Keratinocyte (primary cell): Measurements from ENCODE around the gene NT5DC3. TPM values are rescaled to one million over a fixed set of nuclear protein-coding genes. Genes with fewer than 3 reads are reported as not detected.
A peak's percentile ranks its signal among the peaks of the same experiment; 100 is the strongest.

ENCODE experiments used
- DNase-seq: peaks from one replicate; pipeline ENCODE4 v3.0.0-alpha.2; 2011; ENCODE audit warnings: low read depth, missing footprints, low spot score
- FAIRE-seq: peaks from 2 replicates; lab custom pipeline; 2011; peaks lifted over from hg19 to GRCh38; lab: Jason Lieb, UNC
- H2AFZ ChIP-seq: 2 replicates; pipeline ENCODE4 v1.6.0; 2012; ENCODE audit warnings: low read length, control low read depth, inconsistent platforms; ENCODE audit not compliant: control insufficient read depth
- H3K27ac ChIP-seq: 2 replicates; pipeline ENCODE4 v1.5.1; 2011; ENCODE audit warnings: low read length; ENCODE audit not compliant: control insufficient read depth, insufficient read depth
- H3K27me3 ChIP-seq: 3 replicates; pipeline ENCODE4 v1.6.0; 2011; ENCODE audit warnings: low read length; ENCODE audit not compliant: control insufficient read depth, insufficient read depth; ENCODE audit errors: extremely low read depth
- H3K36me3 ChIP-seq, 2 experiments: 2 replicates in 1 of 2; 3 replicates in 1 of 2; pipeline ENCODE4 v1.5.1; 2011; ENCODE audit warnings: low read length in 2 of 2, mild to moderate bottlenecking in 1 of 2; ENCODE audit not compliant: control insufficient read depth in 2 of 2, insufficient read depth in 2 of 2; ENCODE audit errors: extremely low read depth in 1 of 2
- H3K4me1 ChIP-seq: 3 replicates; pipeline ENCODE4 v1.5.1; 2011; ENCODE audit warnings: low read length; ENCODE audit not compliant: control insufficient read depth, insufficient read depth; ENCODE audit errors: extremely low read depth
- H3K4me2 ChIP-seq: 3 replicates; pipeline ENCODE4 v1.6.0; 2011; ENCODE audit warnings: low read depth, low read length; ENCODE audit not compliant: control insufficient read depth, insufficient read depth; ENCODE audit errors: extremely low read depth
- H3K4me3 ChIP-seq, 3 experiments: fragments of 200-600 bp in 1 of 3; sonication (generic) in 1 of 3; 2 replicates in 2 of 3; 3 replicates in 1 of 3; pipeline ENCODE4 v1.5.1; 2011 to 2016; ENCODE audit warnings: low read length in 3 of 3, mild to moderate bottlenecking in 3 of 3, control low read depth in 2 of 3, inconsistent platforms in 1 of 3, low read depth in 1 of 3, mixed read lengths in 1 of 3, mixed run types in 1 of 3, moderate library complexity in 1 of 3; ENCODE audit not compliant: control insufficient read depth in 2 of 3, insufficient read depth in 2 of 3; ENCODE audit errors: extremely low read depth in 1 of 3
- H3K79me2 ChIP-seq: 2 replicates; pipeline ENCODE4 v1.6.0; 2012; ENCODE audit warnings: low read length; ENCODE audit not compliant: control insufficient read depth, insufficient read depth
- H3K9ac ChIP-seq: 3 replicates; pipeline ENCODE4 v1.6.0; 2011; ENCODE audit warnings: low read length; ENCODE audit not compliant: control insufficient read depth, insufficient read depth; ENCODE audit errors: extremely low read depth
- H3K9me1 ChIP-seq: 3 replicates; pipeline ENCODE4 v1.6.0; 2011; ENCODE audit warnings: low read length; ENCODE audit not compliant: control insufficient read depth, insufficient read depth; ENCODE audit errors: extremely low read depth
- H3K9me3 ChIP-seq: 2 replicates; pipeline ENCODE4 v1.5.1; 2012; ENCODE audit warnings: low read depth, low read length; ENCODE audit not compliant: control insufficient read depth
- H4K20me1 ChIP-seq: 3 replicates; pipeline ENCODE4 v1.6.0; 2011; ENCODE audit warnings: low read length; ENCODE audit not compliant: control insufficient read depth, insufficient read depth; ENCODE audit errors: extremely low read depth
- CTCF ChIP-seq, 3 experiments: IDR thresholded peaks in 1 of 3; conservative IDR thresholded peaks in 1 of 3; optimal IDR thresholded peaks in 1 of 3; 2 replicates in 2 of 3; 3 replicates in 1 of 3; pipeline versions ENCODE3 to v1.5.1; 2011; ENCODE audit warnings: low read length in 3 of 3, mild to moderate bottlenecking in 3 of 3, moderate library complexity in 2 of 3, control low read depth in 1 of 3, inconsistent platforms in 1 of 3; ENCODE audit not compliant: insufficient read depth in 2 of 3; ENCODE audit errors: extremely low read depth in 1 of 3
- EZH2 ChIP-seq: IDR thresholded peaks from one replicate; pipeline ENCODE4 v1.6.1; 2012; ENCODE audit warnings: inconsistent platforms, mild to moderate bottlenecking, low read length, moderate library complexity
- dilution Hi-C: fragments of 300-500 bp; cut with MboI; formaldehyde crosslinking; loops from one replicate; pipeline ENCODE4 v1.7.0; 2020; ENCODE audit warnings: low sequenced_read_pairs; ENCODE audit not compliant: extremely low pct_ligation_motif_present
- polyA plus RNA-seq, 5 experiments: library from polyadenylated mRNA; depleted of rRNA in 3 of 5; stranded (reverse) in 3 of 5; stranded (forward) in 1 of 5; unstranded in 1 of 5; fragments of >200 nt; gene quantifications; 1 replicate in 1 of 5; 2 replicates in 3 of 5; 3 replicates in 1 of 5; pipeline versions ENCODE4 v1.2.1 to v1.2.3, GENCODE V29; 2011 to 2012; ENCODE audit warnings: missing spikeins in 2 of 5, low read depth in 1 of 5, low replicate concordance in 1 of 5

The NT5DC3 gene
- polyA plus RNA-seq, 1 donor (not counting 4 experiments of a cell fraction or from before 2014, with no cell fraction given), result 12.8 TPM

- H3K4me3 ChIP-seq, result no peak overlapping the region
- dilution Hi-C loops, result no loop called here
- H4K20me1 ChIP-seq, result peaks cover 2% of the 10 kb centered on the region
- H3K9me3 ChIP-seq, result no peaks in the 10 kb centered on the region
- DNase-seq, result no peak
- H3K27me3 ChIP-seq, result no peaks in the 10 kb centered on the region
- H3K9ac ChIP-seq, result no peak overlapping the region
- TF ChIP-seq CTCF (optimal IDR thresholded peaks at IDR 0.05 in 1 of 3, IDR thresholded peaks at IDR 0.05 in 1 of 3, conservative IDR thresholded peaks at IDR 0.05 in 1 of 3; ENCODE audit: extremely low read depth in 1 of 3, insufficient read depth in 2 of 3, low read length in 3 of 3) (no peak), EZH2 (no peak)
- H3K9me1 ChIP-seq, result no peaks in the 10 kb centered on the region
- no peak overlapping the region for H3K27ac ChIP-seq
- no peak for FAIRE-seq
- H3K36me3 ChIP-seq, result no peaks in the 10 kb centered on the region
- no peak overlapping the region for H2AFZ ChIP-seq
- H3K4me2 ChIP-seq, result no peak overlapping the region
- H3K4me1 ChIP-seq, result peaks cover 15% of the 10 kb centered on the region
- H3K79me2 ChIP-seq, result peaks cover 16% of the 10 kb centered on the region
Observed at GRCh38 chr12:103844305-103844704, 3.3 kb upstream of the NT5DC3 start.

GRCh38 chr12:103841690-103842584, 903 bp upstream of the NT5DC3 start:
- H3K27me3 ChIP-seq, result no peaks in the 10 kb centered on the region
- DNase-seq (peak; percentile 89), FAIRE-seq (peak; percentile 97)
- peak overlapping the region; percentile 89 for H3K4me2 ChIP-seq
- H3K9me1 ChIP-seq, result no peaks in the 10 kb centered on the region
- H3K79me2 ChIP-seq, result peaks cover 40% of the 10 kb centered on the region
- H3K36me3 ChIP-seq, result peaks cover 0 to 1% of the 10 kb centered on the region in 2 experiments
- peak overlapping the region; percentile 64 for H3K9ac ChIP-seq
- peak overlapping the region; percentile 60 to 75 (median 68) for H3K4me3 ChIP-seq
- TF ChIP-seq EZH2 (no peak), CTCF (optimal IDR thresholded peaks at IDR 0.05 in 1 of 3, IDR thresholded peaks at IDR 0.05 in 1 of 3, conservative IDR thresholded peaks at IDR 0.05 in 1 of 3; ENCODE audit: extremely low read depth in 1 of 3, insufficient read depth in 2 of 3, low read length in 3 of 3) (no peak)
- no peaks in the 10 kb centered on the region for H3K9me3 ChIP-seq
- peak overlapping the region; percentile 55 for H3K27ac ChIP-seq
- H3K4me1 ChIP-seq, result peaks cover 22% of the 10 kb centered on the region
- H2AFZ ChIP-seq, result no peak overlapping the region
- dilution Hi-C loops, result no loop called here
- H4K20me1 ChIP-seq, result peaks cover 2% of the 10 kb centered on the region
